ENCODE data around the gene RALGPS1.

DNA sequence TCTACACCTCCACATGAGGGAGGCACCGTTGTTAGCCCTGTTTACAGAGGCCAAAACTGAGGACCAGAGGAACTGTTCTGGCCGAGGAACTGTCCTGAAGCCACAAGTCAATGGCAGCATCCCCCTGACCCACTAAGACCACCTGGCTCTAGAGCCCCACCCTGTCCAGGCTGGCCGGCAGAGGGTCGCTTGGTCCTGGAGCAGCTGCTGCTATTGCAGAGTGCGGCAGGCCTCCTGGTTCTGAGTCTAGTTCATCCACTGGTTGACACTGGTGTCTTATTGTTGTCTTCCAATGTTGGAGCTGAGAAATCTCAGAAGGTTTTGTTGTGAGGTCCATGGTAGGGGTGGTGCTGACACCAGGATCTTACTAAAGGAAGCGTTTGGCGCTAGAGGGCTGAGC lies 234.4 kb downstream of the RALGPS1 start:
- TF ChIP-seq, protein P1, sequence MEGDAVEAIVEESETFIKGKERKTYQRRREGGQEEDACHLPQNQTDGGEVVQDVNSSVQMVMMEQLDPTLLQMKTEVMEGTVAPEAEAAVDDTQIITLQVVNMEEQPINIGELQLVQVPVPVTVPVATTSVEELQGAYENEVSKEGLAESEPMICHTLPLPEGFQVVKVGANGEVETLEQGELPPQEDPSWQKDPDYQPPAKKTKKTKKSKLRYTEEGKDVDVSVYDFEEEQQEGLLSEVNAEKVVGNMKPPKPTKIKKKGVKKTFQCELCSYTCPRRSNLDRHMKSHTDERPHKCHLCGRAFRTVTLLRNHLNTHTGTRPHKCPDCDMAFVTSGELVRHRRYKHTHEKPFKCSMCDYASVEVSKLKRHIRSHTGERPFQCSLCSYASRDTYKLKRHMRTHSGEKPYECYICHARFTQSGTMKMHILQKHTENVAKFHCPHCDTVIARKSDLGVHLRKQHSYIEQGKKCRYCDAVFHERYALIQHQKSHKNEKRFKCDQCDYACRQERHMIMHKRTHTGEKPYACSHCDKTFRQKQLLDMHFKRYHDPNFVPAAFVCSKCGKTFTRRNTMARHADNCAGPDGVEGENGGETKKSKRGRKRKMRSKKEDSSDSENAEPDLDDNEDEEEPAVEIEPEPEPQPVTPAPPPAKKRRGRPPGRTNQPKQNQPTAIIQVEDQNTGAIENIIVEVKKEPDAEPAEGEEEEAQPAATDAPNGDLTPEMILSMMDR (IDR thresholded peaks at IDR 0.05; ENCODE audit: low read depth, low read length), result no peak
- TF ChIP-seq POLR2A (IDR thresholded peaks at IDR 0.05; ENCODE audit: extremely low read depth, insufficient read length), result no peak
- no peak for TF ChIP-seq MYC (IDR thresholded peaks at IDR 0.05; ENCODE audit: low read depth, low read length)
- TF ChIP-seq, protein P2, sequence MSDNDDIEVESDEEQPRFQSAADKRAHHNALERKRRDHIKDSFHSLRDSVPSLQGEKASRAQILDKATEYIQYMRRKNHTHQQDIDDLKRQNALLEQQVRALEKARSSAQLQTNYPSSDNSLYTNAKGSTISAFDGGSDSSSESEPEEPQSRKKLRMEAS (IDR thresholded peaks at IDR 0.05; ENCODE audit: low read depth, low read length), result no peak
